T-helper 1 cell treated with Interleukin-12 subunit alpha and Interleukin-12 subunit beta and Interleukin-4 antibody, amounts not matched to agents 30 ng/mL and 1 ng/mL, for 36 hours (primary cell): ENCODE measurements around the gene B4GALNT1. TPM values are rescaled to one million over a fixed set of nuclear protein-coding genes. Genes with fewer than 3 reads are reported as not detected.
"Not testable (repeated sequence)": the region's sequence is repeated elsewhere in the genome, so short reads cannot be mapped to it uniquely, and the experiment has no call there.

Source experiments
- intact Hi-C: fragments of 100-400 bp; cut with micrococcal nuclease; formaldehyde crosslinking; loops from one replicate; pipeline ENCODE4 v1.15.1; 2024
- total RNA-seq: library from RNA; stranded (reverse); gene quantifications from 2 replicates; pipeline ENCODE4 v1.2.3, GENCODE V29; 2022

Gene B4GALNT1
- total RNA-seq, 1 donor from 2014 or later, result 4.3 TPM

DNA sequence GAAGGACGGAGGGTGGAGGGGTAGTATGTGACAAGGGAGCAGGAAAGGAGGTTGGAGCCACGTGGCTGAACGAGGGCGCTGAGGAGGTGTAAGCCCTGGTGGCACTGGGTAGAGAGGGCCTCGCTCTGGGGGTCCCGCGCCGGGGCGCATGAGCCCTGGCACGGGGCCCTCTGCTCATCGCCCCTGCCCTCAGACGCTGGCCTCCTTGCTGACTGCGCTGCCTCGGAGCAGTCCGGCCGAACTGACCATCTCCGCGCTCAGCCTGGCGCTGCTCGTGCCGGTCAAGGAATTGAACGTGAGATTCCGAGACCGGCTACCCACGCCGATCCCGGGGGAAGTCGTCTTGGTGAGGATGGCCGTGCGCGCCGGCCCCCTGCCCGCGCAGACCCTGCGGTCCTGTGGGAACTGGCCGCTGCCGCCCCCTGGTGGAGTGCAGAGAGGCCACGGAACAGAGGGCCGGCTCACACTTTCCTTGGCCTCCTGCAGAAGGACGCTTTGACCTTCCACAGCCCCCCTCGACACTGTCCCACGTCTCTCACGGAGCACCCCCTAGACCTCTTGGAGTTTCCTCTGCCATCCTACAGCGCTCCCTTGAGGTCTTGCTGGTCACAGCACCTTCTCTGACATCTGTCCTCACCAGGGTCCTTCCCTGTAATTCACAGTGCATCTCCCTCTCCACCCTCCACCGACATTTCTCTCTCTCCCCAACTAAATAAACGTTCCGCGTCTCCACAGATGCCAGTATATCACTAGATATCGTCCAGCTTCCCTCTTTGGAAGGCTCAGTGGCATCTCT is 11.3 kb downstream of the B4GALNT1 start:
- intact Hi-C loops, result loop anchor here (1.0 to 5.0 kb wide), 5 partner anchors 12 to 162 kb away; partner anchors contain the start of genes ARHGAP9, B4GALNT1, DDIT3 and GLI1

GRCh38 chr12:57620936-57621496 is 12.0 kb downstream of the B4GALNT1 start:
- intact Hi-C loops, result loop anchor here (1.0 to 5.0 kb wide), 5 partner anchors 12 to 162 kb away; partner anchors contain the start of genes ARHGAP9, B4GALNT1, DDIT3 and GLI1

GRCh38 chr12:57620245-57620935 is 12.6 kb downstream of the B4GALNT1 start:
- intact Hi-C loops, result loop anchor here (2.0 to 5.0 kb wide), 2 partner anchors 100 to 143 kb away; partner anchors contain the start of genes ARHGAP9 and DDIT3

GRCh38 chr12:57619434-57620244 is 13.4 kb downstream of the B4GALNT1 start:
- intact Hi-C loops, result loop anchor here (2.0 to 5.0 kb wide), 2 partner anchors 99 to 142 kb away; partner anchors contain the start of genes ARHGAP9 and DDIT3

- intact Hi-C loops, result no loop called here
These were observed 14.0 kb downstream of the B4GALNT1 start for GRCh38 chr12:57618966-57619433.

GRCh38 chr12:57618431-57618830 is 14.6 kb downstream of the B4GALNT1 start:
- intact Hi-C loops, result not testable (repeated sequence)

DNA sequence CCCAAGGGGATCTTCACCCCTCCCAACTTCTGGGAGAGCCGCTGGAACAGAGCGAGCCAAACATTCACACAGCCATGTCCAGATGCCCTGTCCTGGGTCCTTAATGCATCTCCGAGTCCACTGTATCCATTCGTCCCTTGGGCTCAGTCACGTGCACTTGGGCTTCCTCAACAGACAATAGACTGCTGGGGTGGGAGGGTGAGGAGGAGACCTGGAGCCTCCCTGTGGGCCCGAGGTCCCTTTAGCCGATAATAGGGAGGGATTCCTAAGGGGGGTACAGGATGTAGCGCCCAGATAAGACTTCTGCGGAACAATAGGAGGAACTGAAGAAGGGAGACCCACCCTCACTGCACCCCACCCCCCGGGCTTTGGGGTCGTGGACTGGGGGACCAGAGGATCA is 15.1 kb downstream of the B4GALNT1 start:
- intact Hi-C loops, result no loop called here

DNA sequence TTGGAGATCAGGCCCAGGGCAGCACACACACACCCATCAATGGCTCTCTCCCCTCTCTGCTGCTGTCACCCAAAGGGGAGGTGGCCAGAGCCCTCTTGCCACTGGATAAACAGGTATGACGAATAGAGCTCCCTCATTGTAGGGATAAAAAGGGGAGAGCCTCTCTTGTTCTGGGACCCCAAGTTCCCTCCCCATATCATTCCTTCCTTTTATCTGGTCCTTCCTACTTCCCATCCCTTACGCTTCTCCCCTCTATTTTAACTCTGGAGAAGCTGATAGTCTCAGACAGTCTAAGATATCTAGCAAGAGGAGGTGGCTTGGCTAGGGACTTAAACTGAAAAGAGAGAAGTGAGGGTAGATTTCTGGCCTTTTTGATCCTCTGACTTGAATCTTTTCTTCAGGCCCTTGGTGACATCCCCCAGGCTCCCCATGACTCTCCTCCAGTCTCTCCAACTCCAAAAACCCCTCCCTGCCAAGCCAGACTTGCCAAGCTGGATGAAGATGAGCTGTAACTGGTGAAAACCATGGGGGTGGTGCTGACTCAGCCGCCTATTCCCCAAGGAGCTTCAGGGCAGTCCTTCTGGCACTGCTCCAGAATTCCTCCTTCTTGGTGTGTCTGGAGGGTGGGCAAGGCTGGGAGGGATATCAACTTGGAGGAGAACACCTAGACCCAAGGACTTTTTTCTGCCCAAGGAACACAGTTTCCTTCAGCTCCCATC is 16.5 kb downstream of the B4GALNT1 start:
- intact Hi-C loops, result no loop called here

DNA sequence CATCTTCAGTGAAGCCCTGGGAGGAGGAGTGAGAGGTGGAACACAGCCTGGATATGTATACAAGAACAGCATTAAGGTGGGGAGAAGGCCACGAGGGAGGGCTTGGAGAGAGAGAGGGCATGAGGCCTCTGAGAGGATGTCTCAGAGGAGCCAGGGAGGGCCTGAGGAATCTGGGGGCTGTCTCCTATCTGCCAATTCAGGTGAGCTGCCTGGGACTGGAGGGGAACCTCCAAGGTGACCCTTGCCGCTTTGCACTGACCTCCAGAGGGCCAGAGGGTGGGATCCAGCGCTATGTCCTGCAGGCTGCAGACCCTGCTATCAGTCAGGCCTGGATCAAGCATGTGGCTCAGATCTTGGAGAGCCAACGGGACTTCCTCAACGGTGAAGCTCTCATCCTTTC is 17.4 kb downstream of the B4GALNT1 start:
- intact Hi-C loops, result no loop called here

- intact Hi-C loops, result no loop called here
These were observed 18.0 kb downstream of the B4GALNT1 start for GRCh38 chr12:57614948-57615500.

- intact Hi-C loops, result no loop called here
These were observed 18.6 kb downstream of the B4GALNT1 start for GRCh38 chr12:57614178-57614947.

- intact Hi-C loops, result no loop called here
These were observed 19.4 kb downstream of the B4GALNT1 start for GRCh38 chr12:57613427-57614109.

GRCh38 chr12:57612711-57613426 is 20.1 kb downstream of the B4GALNT1 start:
- intact Hi-C loops, result no loop called here

DNA sequence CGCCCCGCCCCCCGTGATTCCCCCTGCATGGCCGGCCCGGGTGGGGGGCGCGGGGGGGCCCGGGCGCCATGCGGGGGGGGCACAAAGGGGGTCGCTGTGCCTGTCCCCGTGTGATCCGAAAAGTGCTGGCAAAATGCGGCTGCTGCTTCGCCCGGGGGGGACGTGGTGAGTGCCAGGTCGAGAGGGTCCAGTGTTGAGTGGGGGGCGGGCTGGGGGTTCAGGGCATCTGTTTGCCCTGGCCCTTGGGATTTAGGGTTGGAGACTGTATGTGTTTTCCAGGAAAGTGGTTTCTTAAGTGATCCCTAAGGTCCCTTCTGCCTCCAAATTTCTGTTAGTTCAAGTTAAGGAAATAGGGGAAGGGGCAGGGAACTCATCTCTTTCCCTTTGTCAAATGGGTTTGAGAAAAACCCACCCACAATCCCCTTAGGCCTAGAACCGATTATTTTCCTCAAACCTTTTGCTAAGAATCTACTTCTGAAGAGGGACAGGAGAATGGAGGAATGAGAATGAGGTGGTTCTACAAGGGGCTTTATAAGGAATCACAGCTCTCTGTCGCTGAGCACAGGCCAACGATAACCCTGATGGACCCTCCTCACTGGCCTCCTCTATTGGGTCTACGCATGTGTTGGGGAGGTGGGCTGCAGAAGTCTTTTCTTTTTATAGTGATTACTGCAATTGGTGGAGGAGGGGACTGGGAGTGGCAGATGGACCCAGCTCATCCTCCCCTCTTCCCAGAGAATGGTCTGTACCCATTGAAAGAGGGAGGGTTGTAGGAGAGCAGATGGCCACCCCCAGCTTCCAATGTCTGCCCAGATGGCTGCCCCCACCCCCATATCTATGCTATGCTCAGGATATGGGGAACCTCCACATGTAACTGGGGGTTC is 20.9 kb downstream of the B4GALNT1 start:
- intact Hi-C loops, result no loop called here

GRCh38 chr12:57611108-57611826 is 21.7 kb downstream of the B4GALNT1 start, which contains the start of gene ARHGEF25:
ARHGEF25 (plus strand) TSS chr12:57611435; CDS start chr12:57611895, 460 bp downstream.
- intact Hi-C loops, result no loop called here

GRCh38 chr12:57610554-57611107 is 22.4 kb downstream of the B4GALNT1 start:
- intact Hi-C loops, result no loop called here
